GM19351 (cell line): Measurements from ENCODE around the gene MUS81.
"Not testable (repeated sequence)": the region's sequence is repeated elsewhere in the genome, so short reads cannot be mapped to it uniquely, and the experiment has no call there.

ENCODE experiments used
- ATAC-seq: cut with Tn5 transposase; IDR thresholded peaks from one replicate; pipeline ENCODE4 v1.9.1; 2021; ENCODE audit warnings: mild to moderate bottlenecking, moderate library complexity; ENCODE audit not compliant: unreplicated experiment

MUS81 gene

DNA sequence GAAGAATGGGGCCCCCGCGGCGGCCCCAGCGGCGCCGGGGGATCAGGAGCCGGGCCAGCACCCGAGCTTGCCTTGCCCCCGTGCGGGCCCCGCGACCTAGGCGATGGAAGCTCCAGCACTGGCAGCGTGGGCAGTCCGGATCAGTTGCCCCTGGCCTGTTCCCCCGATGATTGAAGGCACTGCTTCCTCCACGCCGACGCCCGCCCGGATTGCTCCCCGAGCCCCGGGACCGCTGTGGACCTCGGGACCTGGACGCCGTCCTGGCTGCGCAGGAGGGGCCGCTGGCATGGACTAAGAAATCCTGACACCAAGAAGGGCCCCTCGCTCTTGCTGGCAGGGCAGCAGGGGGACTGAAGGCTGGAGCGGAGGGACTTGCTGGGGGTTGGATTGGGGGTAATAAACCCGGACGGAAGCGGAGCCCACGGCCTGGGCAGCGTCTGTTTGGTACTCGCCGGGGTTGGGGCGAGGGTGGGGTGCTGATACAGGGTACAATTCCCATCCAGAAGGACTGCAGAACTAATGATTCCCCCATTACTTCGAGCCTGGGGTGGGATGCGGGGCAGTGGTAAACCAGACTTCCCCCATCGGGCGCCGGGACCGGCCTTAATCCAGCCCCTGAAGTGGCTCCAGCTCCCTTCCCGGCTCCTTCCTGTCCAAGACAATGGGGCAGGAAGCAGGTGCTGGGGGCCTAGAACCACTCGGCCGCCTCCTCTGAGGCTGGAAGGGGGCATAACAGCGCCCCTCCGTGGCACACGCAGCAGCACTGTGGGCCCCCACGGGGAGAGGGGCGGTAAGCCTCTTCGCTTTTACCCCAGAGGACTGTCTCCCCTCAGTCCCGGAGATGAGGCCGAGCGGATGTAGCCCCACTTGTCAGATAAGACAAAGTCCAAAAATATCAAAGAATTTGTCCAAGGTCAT lies 31.2 kb downstream of the MUS81 start:
- no peak for ATAC-seq

DNA sequence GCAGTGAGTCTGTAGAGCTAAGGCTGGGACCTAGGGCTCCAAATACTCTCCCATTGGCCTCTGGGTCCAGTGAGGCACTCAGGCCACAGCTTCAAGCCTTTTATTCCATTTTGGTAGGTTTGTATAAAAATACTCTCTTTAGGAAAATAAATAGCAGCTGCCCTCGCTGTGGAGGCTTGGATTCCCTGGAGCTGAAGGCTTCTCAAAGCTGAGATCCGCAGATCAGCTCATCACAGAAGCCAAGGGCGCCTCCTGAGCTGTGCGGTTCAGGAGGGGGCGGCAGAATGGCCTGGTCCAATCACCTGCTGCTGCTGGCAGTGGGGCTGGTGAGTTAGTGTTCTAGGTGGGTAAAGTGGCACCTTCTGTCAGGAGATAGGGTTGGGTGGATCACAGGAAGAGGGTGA lies 31.9 kb downstream of the MUS81 start:
- not testable (repeated sequence) for ATAC-seq

DNA sequence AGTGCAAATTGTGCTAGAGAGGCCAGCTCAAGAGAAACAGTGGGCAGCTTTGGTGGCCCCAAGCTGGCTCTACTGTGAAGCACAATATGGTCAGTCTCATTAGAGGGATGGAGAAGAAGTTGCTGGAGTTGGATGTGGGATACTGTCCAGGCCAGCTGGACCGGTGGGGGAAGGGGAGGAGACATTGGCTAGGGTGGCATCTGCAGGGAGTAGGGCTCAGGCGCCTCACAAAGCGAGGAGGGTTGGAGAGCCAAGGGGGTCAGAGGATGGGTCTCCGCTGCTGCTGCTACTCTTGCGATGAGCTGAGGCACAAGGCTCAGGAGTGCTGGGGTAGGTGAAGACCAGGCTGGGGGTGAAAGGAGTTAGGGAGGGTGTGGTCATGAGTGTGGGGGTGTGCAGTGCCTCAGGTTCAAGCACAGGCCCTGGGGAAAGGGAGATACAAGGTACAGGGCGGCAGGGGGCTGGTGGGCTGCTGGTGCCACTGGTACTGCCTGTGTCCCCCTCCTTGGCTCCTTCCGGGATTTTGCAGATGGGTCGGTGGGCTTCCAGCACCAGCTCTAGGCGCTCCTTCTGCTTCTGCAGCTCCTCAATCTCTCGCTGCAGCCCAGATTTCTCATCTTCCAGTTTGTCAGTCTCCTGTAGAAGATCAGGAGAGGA lies 32.6 kb downstream of the MUS81 start:
- ATAC-seq: no peak

DNA sequence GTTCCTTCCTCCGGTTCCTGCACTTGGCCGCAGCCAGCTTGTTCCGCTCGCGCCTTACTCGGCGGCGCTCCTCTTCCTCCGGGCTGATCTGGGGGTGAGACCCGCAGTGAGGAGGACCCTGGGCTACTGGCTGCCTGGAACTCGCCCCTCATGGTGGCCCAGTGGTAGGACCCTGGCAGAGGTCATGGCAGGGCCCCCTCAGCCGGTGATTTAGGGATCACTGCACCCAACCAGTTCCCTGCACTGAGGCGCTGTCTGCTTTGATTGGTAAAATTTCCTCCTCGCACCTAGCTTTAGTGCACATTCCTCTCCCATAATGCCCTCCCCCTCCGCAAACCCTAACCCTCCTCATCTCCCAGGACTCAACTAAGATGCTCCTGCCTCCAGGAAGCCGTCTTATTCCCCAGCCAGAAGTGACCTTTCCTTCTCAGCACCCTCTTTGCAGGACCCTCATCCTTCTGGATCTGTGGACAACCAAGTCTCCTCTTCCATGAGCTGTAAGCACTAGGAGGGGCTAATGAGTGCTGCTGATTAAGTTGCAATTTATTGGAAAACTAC lies 33.9 kb downstream of the MUS81 start:
- no peak for ATAC-seq

DNA sequence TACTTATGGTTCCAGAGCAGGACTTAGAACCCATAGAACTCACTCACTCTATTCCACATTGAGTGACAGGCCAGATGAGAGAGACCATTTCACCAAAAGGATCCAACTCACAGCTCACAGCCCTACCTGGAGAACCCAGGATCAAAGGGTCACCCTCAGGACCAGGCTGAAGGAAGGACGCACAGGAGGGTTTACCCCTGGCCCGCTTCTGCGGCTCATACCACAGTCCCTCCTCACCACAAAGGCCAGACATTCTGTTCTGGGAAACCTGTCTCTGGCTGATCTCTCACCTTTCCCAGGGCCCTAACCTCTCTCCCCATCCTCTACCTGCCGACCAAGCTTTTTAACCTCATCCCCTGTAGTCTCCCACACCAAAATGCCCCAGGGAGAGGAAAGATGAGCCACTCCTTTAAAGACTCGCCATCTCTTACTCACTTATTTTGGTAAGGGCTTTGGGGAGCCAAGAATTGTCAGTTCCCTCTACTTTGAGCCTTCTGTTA lies 35.3 kb downstream of the MUS81 start:
- ATAC-seq: no peak

DNA sequence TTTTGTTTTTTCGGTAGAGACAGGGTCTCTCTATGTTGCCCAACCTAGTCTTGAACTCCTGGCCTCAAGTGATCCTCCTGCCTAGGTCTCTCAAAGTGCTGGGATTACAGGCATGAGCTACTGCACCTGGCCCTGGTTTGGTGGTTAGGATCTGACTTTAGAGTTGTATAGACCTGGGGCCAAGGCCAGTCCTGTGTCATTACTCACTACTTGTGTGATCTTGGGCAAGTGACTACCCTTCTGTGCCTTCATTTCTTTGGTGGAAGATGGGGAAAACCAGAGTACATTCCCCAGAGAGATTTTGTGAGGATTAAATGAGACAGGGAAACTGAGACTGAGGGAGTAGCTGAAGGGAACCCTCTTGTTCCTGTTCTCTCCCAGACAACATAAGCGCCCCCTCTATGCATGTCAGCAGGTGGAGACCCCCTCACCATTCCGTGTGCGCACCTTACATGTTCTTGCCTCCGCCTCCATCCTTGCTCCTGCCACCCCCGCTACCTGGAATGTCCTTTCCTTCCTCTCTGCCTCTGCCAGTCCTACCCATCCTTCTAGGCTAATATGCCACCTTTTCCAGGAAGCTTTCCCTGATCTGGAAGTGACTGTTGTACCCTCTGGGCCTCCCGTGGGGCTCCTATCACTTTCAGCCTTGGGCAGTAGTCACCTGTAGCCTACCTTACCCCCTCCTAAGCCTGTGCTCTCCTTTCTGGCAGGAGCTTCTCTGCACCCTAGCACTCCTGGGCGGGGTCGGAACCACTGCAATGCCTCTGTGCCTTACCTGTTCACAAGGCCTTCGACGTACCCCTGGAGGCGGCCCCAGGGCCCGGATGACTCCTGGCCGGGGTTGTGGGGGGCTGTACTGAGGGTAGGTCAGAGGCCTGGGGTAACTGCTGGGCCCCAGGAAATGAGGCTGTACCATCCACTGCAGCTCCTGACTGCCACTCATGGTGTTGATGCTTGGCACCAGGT lies 36.1 kb downstream of the MUS81 start:
- ATAC-seq: no peak

DNA sequence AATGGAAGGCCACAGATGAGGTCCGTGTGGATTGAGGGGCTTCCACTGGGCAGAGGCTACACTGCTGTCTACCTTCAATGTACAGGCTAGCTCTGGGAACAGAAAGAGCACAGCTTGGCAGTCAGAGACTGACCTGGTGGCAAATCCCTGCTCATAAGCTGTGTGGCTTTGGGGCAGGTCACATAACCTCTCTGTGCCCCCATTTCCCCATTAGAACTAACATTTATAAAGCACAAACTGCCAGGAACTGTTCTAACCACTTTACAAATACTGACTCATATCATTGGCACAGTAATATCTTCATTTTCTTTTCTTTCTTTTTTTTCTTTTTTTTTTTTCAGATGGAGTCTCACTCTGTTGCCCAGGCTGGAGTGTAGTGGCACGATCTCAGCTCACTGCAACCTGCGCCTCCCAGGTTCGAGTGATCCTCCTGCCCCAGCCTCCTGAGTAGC lies 36.8 kb downstream of the MUS81 start:
- ATAC-seq: no peak

DNA sequence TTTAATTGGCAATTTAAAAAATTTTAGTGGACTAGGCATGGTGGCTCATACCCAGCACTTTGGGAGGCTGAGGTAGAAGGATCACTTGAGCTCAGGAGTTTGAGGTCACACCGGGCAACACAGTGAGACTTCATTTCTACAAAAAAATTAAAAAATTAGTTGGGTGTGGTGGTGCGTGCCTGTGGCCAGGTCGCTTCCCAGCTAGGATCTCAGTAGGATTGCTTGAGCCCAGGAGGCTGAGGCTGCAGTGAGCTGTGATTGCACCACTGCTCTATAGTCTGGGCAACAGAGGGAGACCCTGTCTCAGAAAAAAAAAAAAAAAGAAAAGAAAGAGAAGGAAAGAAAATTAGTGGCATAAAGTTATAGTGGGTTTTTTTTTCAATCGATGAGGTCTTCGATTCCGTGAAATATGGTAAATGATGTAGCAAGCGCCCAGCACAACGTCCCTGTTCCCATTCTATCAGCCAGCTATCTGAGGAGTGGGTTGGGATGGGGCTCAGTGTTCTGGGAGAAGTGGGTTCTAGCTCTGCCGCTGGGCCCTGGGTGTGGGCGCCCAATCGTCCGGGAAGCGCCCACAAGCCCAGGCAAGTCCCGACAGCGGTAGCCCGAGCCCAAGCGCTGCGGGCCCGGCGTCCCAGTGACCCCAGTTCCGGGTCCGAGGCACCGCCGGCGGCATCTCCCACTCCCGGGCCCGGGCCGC lies 38.6 kb downstream of the MUS81 start:
- ATAC-seq: no peak

DNA sequence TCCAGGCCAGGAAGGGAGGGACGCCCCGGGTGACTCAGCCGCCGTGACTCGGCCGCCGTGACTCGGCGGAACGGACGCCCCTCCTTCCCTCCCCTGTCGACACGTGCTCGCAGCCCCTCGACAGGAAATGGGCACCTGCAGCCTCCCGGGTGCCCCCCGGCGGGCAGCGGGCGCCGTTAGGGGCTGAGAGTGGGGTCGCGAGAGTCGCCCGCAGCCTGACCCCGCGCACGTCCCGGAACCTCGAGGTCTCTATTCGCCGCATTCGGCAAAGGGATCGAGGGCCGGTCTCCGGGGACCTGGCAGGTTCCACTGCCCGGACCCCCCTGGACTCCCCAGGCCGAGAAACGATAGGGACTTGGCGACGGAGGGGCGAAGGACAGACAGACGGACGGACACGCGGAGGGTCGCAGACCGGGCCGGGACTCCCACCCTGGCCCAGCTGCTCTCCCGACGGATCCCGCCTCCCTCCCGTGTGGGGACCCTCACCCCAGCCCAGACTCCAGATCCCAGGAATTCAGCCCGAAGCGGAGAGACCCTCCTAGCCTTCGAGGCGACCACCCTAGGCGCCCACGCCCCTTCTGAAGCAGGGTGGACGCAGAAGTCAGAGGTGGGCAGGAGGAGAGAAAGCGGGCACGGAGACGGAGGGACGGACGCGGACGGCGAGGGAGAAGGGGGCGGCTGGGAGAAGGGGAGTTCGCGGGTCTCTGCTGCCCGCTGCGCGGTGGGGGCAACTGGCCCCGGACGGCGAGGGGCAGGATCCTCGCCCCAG lies 39.3 kb downstream of the MUS81 start:
- no peak for ATAC-seq

DNA sequence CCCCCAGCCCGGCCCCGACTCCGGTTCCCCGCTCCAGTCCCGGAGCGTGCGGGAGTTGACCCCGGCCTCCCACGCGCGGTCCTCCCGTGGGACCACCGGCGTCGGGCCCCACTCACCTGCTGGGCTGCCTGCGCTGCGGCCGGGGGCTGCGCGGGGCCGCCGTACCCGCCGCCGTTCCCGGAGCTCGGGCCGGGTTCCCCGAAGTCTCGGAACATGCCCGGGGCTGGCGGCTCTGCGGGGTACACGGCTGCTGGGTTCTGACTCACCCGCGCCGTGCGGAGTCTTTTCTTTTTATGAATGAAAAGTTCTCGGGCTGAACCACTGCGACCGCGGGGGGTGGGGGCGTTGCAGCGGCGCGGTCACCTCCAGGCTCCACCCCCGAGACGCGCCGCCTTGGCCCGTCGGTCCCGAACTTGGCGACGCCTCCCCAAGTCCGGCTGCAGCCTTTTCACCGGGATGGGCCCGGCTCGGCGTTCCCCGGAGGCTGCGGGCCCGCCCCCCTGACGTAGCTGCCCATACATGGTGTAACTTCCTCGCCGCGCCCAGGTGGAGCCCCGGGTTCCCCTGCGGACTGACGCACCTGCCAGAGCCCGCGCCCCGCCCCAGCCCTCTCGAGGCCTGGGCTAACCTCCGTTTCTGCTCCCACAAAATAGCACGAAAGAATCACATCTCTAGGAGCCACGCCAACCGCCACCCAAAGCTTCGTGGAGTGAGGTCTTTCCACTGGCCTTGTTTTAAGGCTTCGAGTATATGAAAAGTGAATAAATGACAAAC lies 40.1 kb downstream of the MUS81 start, which contains the start of gene FOSL1:
FOSL1 (minus strand) TSS at position 264 of the 774 bp plus-strand sequence; CDS start at position 215, 49 bp downstream.
- ATAC-seq: peak; percentile 82

DNA sequence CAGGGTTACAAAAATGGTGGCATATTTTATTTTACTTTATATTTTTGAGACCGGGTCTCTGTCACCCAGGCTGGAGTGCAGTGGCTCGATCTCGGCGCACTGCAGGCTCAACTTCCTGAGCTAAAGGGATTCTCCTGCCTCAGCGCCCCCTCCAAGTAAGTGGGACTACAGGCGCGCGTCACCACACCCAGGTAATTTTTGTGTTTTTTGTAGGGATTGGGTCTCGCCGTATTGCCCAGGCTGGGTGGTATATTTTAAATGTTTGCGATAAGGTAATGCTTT lies 40.6 kb downstream of the MUS81 start:
- no peak for ATAC-seq

DNA sequence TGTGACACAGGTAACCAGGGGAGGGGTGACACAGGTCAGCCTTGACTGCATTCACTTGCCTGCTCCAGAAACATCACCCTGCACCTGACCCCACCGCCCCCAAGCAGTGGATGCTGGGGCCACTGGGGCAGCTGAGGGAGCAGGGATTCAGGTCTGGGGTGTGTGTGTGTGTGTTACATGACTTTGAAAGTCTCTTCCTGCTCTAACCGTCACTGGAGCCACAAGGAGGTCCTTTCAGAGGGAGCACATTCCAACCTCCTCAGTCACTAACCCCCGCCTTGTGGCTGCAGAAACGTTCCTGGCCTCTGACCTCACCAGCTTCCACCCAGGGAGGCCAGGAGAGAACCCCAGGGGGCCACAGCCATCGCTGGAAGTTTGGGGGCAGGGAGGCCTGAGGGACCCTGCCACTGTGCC lies 42.8 kb downstream of the MUS81 start:
- no peak for ATAC-seq

DNA sequence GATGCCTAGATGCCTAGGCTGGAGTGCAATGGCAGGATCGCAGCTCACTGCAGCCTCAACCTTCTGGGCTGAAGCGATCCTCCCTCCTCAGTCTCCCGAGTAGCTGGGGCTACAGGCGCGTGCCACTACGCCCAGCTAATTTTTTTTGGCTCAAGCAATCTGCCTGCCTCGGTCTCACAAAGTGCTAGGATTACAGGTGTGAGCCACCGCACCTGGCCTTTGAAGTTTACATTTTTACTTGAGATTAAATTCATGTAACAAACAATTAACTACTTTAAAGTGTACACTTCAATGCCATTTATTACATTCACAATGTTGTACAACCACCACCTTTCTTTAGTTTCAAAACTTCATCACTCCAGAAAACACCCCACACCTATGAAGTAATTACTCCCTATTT lies 43.5 kb downstream of the MUS81 start:
- no peak for ATAC-seq

DNA sequence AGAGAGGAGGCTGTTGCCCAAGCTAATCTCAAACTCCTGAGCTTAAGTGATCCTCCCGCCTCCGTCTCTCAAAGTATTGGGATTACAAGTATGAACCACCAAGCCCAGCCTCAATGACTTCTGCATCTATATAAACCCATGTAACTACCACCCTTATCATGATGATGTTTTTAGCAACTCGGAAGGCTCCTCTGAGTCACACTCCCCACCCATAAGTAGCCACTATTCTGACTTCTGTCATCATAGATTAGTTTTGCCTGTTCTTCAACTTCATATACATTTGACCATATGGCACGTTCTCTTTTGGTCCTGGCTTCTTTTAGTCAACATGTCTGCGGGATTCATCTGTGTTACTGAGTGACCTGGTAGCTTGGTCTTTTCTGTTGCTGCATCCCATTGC lies 46.4 kb downstream of the MUS81 start:
- ATAC-seq: no peak

DNA sequence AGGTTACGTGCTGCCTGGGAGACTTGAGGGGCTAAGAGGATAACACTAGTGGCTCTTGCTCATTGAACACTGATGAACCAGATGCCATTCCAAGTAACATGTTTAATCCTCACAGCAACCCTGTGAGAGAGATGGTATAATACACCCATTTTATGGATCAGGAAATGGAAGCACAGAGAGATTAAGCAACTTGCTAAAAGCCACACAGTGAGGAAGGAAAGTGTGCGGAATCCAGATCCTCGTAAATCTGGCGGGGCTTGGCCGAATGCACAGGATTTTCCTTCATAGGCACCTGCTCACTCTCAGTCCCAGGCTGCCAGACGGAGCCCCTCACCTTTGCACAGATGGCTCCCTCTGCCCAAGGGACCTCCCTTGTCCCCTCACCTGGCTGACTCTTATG lies 47.6 kb downstream of the MUS81 start:
- no peak for ATAC-seq

DNA sequence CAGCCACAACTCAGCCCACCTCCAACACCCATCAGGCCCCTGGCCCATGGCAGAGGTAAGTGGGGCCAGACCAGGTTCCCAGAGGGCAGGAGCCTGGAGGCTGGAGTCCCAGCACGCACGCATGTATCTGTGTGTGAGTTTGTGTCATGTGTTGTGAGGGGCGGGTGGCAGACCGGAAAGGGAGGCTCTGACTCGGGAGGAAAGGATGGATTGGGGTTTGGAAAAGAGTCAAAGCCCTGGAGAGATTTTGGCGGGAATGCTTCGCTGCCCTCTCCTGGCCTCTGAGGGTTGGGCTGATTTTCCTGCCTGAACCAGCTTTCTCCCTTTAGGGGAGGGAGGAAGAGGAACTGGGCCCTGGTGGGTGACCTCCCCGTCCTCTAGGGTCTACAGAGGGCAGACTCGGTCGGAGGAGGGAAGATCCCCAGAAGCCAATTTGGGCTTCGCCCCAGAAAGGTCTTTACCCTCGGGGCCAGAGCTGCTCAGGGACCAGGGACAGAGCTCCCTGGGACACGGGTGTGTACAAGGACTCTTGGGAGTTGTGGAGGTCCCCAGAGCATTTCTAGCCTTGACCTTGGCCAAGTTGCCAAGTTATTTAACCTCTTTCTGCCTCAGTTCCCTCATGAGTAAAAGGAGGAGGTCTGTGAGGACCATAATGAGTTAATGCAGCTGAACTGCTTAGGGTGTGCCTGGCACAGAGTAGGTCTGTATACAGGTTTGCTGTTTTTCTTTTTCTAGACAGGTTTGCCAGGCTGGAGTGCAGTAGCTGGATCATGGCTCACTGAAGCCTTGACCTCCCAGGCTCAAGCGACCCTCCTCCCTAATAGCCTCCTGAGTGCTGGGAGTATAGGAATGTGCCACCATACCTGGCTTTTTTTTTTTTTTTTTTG lies 51.7 kb downstream of the MUS81 start:
- no peak for ATAC-seq

DNA sequence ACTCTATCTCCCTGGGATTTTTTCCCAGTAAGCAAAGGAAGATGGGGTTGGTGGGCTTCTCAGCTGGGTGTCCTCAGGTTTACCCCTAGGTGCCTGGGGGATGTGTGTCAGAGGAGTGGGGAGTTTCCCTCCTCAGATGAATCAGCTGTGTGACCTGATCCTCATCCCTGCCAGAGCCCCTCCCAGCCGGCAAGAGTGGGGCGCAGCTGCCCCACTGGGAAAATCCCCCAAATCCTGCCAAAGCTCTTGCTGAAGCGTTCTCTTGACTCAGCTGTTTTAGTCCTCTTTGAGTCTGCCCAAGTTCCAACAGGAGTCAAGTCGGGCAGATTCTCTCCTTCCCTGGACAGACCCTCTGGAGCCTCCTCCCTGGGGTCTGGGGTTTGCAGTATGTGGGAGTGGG lies 52.6 kb downstream of the MUS81 start:
- no peak for ATAC-seq
